HEK293 (cell line): ENCODE data around the gene OPCML.

Source experiments
- CTCF ChIA-PET: fragments of 350-600 bp; formaldehyde crosslinking; extraction: SDS; loops from one replicate; lab custom pipeline; 2021; ENCODE audit warnings: antibody characterized with exemption; lab: Yijun Ruan, JAX
- POLR2A ChIA-PET: fragments of 300-600 bp; formaldehyde crosslinking; extraction: SDS; loops from one replicate; lab custom pipeline; 2020; ENCODE audit warnings: antibody characterized with exemption, inconsistent platforms; lab: Yijun Ruan, JAX
- H3K27ac ChIP-seq: fragments of 200-500 bp; sonication (Bioruptor generic); 2 replicates; pipeline ENCODE4 v1.5.1; 2014; ENCODE audit warnings: low read depth, low read length, control low read depth, inconsistent platforms; ENCODE audit errors: extremely low read depth
- H3K36me3 ChIP-seq, 2 experiments: fragments of 200-500 bp in 1 of 2; sonication (Bioruptor generic) in 1 of 2; 1 replicate in 1 of 2; 2 replicates in 1 of 2; pipeline ENCODE4 v1.5.1; 2014 to 2017; ENCODE audit warnings: inconsistent platforms in 2 of 2, low read length in 2 of 2; ENCODE audit not compliant: control insufficient read depth in 2 of 2, insufficient read depth in 1 of 2
- H3K4me1 ChIP-seq: fragments of 200-500 bp; sonication (Bioruptor generic); 2 replicates; pipeline ENCODE4 v1.5.1; 2014; ENCODE audit warnings: mild to moderate bottlenecking, low read length, inconsistent platforms; ENCODE audit not compliant: control insufficient read depth, insufficient read depth
- H3K4me3 ChIP-seq: 2 replicates; pipeline ENCODE4 v1.5.1; 2011; ENCODE audit warnings: low read depth, mild to moderate bottlenecking, control low read depth, low read length, moderate library complexity
- H3K9me3 ChIP-seq: fragments of 200-500 bp; sonication (Bioruptor generic); 2 replicates; pipeline ENCODE4 v1.5.1; 2014; ENCODE audit warnings: low read depth, low read length, inconsistent platforms; ENCODE audit not compliant: control insufficient read depth, insufficient read depth
- ELK4 ChIP-seq: IDR thresholded peaks from 2 replicates; pipeline ENCODE4 v1.6.1; 2011; ENCODE audit warnings: mild to moderate bottlenecking, low read depth, low read length, borderline replicate concordance
- INSM2 ChIP-seq: fragments of 450-650 bp; formaldehyde crosslinking; IDR thresholded peaks from 2 replicates; pipeline ENCODE4 v1.5.1; 2016; ENCODE audit warnings: missing biosample characterization, missing genetic modification characterization
- PRDM4 ChIP-seq: fragments of 450-650 bp; formaldehyde crosslinking; IDR thresholded peaks from 2 replicates; pipeline ENCODE4 v1.5.1; 2017; ENCODE audit warnings: missing biosample characterization, missing genetic modification characterization
- SETDB1 ChIP-seq: IDR thresholded peaks from one replicate; pipeline ENCODE4 v1.6.1; 2017; ENCODE audit warnings: mild to moderate bottlenecking, low read length, moderate library complexity, mixed read lengths; ENCODE audit not compliant: insufficient read length
- ZEB2 ChIP-seq: fragments of 450-650 bp; formaldehyde crosslinking; IDR thresholded peaks from 2 replicates; pipeline ENCODE4 v1.5.1; 2016; ENCODE audit warnings: missing biosample characterization, missing genetic modification characterization
- ZNF169 ChIP-seq: fragments of 450-650 bp; formaldehyde crosslinking; IDR thresholded peaks from 2 replicates; pipeline ENCODE4 v1.5.1; 2016; ENCODE audit warnings: missing biosample characterization, missing genetic modification characterization
- ZNF19 ChIP-seq: fragments of 450-650 bp; formaldehyde crosslinking; IDR thresholded peaks from 2 replicates; pipeline ENCODE4; 2016; ENCODE audit warnings: missing biosample characterization, missing genetic modification characterization, low read depth
- ZNF280C ChIP-seq: fragments of 450-650 bp; formaldehyde crosslinking; IDR thresholded peaks from 2 replicates; pipeline ENCODE4 v1.5.1; 2016; ENCODE audit warnings: missing biosample characterization, missing genetic modification characterization
- ZNF280D ChIP-seq: fragments of 450-650 bp; formaldehyde crosslinking; IDR thresholded peaks from 2 replicates; pipeline ENCODE4 v1.5.1; 2016; ENCODE audit warnings: missing biosample characterization, missing genetic modification characterization
- ZNF391 ChIP-seq: fragments of 450-650 bp; formaldehyde crosslinking; IDR thresholded peaks from 2 replicates; pipeline ENCODE4 v1.5.1; 2016; ENCODE audit warnings: low read depth, missing biosample characterization, missing genetic modification characterization, borderline replicate concordance
- ZNF555 ChIP-seq: fragments of 450-650 bp; formaldehyde crosslinking; conservative IDR thresholded peaks from 2 replicates; pipeline ENCODE4 v1.5.1; 2017; ENCODE audit warnings: missing biosample characterization, mild to moderate bottlenecking, missing genetic modification characterization, inconsistent platforms
- ZNF610 ChIP-seq: fragments of 450-650 bp; formaldehyde crosslinking; IDR thresholded peaks from 2 replicates; pipeline ENCODE4 v1.5.1; 2016; ENCODE audit warnings: missing biosample characterization, missing genetic modification characterization, borderline replicate concordance
- ZNF837 ChIP-seq: fragments of 450-650 bp; formaldehyde crosslinking; IDR thresholded peaks from 2 replicates; pipeline ENCODE4 v1.5.1; 2016; ENCODE audit warnings: missing biosample characterization, missing genetic modification characterization

The OPCML gene

GRCh38 chr11:133041928-133042882, 490.1 kb downstream of the OPCML start:
- POLR2A ChIA-PET: no interaction called here
- TF ChIP-seq ZNF837 (tag by site-specific recombination) (no peak), ZEB2 (tag by site-specific recombination) (no peak), ZNF280D (tag by site-specific recombination) (no peak), ZNF391 (no peak), ZNF19 (no peak), SETDB1 (no peak), ZNF555 (tag by site-specific recombination) (no peak), ZNF280C (tag by site-specific recombination) (no peak), ZNF169 (tag by site-specific recombination) (no peak), PRDM4 (tag by site-specific recombination) (no peak), ZNF610 (tag by site-specific recombination) (no peak), ELK4 (no peak), INSM2 (no peak)
- CTCF ChIA-PET: interaction anchor here (0.5 to 0.7 kb wide), 2 partner anchors 17 to 642 kb away, joined by 3 to 4 read pairs; no protein-coding TSS in a partner anchor
- H3K4me1 ChIP-seq: no peaks in the 10 kb centered on the region
- H3K4me3 ChIP-seq: no peak overlapping the region
- no peaks in the 10 kb centered on the region for H3K9me3 ChIP-seq
- H3K27ac ChIP-seq: no peak overlapping the region
- H3K36me3 ChIP-seq: no peaks in the 10 kb centered on the region
